ENCODE results near the gene ZNF737.
"Not testable (repeated sequence)": the region's sequence is repeated elsewhere in the genome, so short reads cannot be mapped to it uniquely, and the experiment has no call there.

ZNF737 gene

DNA sequence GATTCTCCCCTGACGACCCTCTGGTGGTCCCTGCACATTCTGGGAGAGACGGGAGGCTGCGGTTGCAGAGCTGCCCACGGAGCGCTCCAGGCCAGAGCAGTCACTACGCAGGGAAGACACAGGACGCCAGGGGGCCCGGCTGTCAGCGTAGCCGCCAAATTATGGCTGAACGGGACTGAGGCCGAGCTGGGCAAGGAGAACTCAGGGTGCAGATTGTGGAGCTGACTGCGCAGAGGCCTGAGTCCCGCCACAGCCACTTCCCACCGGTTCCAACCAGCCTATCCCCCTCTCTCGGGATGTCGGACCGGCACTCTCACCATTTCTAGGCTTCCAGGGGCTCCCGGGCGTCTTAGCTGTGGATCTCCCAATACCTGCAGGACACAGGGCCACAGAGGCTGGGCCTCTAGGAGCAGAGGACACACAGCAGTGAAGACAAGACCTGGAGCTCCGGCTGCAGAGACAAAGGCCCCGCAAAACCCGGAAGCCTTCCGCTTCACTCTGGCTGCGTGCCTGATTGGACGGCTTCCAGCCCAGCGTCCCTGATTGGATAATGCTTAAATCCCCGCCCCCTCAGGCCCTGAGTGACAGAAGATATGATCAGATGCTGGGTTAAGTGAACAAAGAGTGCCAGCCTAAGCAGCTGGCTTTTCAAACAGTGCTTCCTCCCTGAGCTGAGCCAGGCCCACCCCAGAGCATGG lies at the start of gene ZNF737:
Gene ZNF737 (minus strand): TSS at position 461 of the 698 bp plus-strand sequence. CDS start 141 bp downstream, at position 320.
- DNase-seq (ENCODE audit: low read depth), result peak; percentile 94

DNA sequence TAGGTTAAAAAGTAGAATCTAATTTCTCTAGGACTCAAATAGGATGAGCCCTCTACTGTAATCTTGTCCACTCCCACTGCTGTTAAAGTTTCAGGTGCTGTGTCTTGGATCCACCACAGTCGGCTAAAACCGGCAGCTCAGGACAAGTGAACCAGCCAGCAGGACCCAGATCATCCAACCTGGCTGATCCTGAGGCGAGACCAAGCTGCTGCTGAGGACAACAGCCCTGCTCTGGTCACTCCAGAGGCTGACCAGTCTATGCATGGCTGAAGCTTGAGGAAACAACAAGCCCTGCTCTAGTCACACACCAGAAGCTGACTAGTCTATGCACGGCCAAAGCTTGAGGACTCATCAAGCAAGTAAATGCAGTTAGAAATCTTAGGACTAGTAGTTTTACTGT lies 49.4 kb upstream of the ZNF737 start:
- DNase-seq (ENCODE audit: low read depth), result not testable (repeated sequence)

DNA sequence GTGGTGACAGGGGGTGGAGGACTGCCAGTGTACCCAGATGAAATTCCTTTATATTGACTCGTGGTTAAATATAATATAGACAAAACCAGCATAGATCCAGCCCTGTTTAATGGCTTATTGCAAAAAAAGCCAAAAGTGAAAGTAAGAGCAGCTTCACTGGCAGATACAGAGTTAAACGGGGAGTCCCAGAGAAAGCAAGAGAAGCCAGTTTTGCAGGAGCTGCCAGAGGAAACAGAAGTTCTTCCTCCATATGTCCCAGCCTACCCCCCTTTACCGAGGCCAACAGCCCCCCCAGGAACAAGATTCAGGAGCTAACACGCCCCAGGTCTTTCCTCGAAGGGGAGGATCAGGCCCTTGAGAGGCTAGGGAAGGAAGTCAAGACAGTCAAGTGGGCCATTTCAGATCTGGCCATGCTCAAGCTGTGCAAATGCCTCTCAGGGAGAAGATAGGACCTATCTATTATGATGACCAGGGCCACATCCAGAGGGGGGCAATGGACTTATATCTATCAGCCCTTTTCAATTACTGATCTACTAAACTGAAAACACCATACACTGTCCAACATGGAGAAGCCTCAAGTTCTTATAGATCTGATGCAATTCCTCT lies 47.2 kb upstream of the ZNF737 start:
- no peak for DNase-seq (ENCODE audit: low read depth)

DNA sequence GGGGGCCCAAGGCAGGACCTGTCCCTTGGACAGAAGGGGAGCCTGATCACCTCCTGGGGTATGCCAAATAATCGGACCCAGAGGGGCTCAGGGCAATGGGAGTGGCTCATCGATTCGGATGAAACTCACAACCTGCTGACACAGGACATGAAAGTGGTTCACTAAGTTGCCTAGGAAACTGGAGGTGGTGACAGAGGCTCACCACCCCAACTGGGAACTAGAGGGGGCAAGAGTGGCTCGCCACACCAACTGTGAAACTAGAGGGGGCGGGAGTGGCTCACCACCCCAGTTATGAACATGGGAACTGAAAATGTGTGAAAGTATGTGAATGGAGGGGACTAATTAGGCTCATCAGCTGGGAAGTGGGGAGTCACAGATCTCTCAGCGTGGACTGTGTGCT lies 46.3 kb upstream of the ZNF737 start:
- no peak for DNase-seq (ENCODE audit: low read depth)

DNA sequence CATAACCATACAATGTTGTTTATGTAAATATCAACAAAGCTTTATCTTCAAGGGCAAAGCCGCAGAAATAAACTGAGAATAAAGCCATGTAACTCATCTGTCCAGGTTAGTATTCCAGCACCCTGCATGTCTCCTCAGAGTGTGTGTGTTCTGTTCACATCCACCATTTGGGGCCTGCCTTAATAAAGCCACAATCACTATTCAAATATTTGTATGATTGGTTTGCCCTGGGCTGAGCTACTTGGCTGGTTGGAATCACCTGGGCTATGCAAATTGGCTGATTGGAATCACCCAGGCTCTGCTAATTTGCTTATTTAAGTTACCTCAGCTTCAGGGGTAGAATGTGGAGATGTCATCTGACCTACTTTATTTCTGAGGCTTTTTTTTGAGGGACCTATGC lies 42.4 kb upstream of the ZNF737 start:
- no peak for DNase-seq (ENCODE audit: low read depth)

DNA sequence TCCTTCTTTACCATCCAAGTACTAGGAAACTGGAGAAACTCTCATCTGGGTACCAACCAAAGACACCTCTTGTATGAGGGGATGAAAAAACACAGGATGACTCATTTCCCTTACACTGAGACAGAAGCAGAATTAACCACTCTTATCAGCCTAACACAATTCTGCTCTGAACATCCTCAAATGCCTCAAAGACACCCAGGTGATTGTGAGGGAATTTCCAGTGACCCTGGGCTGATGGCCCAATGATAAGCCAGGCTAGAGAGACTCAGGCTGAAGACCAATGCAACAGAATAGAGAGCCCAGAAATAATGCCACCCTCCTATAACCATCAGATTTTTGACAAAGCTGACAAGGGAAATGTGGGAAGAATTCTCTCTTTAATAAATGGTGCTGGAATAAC lies 7.0 kb downstream of the ZNF737 start:
- DNase-seq (ENCODE audit: low read depth), result no peak

DNA sequence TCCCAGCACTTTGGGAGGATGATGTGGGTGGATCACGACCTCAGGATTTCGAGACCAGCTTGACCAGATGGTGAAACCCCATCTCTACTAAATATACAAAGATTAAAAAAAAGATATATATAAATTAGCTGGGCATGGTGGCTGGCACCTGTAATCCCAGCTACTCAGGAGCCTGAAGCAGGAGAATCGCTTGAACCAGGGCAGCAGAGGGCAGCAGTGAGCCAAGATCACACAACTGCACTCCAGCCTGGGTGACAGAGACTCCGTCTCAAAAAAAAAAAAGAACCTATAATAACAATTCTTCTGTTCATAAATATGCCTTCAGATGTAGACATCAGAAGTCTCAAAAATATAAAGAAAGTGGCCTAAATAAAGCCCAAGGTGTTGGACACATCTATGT lies 7.6 kb downstream of the ZNF737 start:
- DNase-seq (ENCODE audit: low read depth), result no peak

DNA sequence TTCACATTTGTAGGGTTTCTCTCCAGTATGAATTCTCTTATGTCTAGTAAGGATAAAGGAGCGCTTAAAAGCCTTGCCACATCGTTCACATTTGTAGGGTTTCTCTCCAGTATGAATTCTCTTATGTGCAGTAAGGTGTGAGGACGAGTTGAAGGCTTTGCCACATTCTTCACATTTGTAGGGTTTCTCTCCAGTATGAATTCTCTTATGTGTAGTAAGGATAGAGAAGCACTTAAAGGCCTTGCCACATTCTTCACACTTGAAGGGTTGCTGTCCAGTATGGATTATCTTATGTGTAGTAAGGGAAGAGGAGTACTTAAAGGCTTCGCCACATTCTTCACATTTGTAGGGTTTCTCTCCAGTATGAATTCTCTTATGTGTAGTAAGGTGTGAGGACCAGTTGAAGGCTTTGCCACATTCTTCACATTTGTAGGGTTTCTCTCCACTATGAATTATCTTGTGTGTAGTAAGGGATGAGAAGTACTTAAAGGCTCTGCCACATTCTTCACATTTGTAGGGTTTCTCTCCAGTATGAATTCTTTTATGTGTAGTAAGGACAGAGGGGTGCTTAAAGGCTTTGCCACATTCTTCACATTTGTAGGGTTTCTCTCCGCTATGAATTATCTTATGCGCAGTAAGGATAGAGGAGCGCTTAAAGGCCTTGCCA lies 20.8 kb downstream of the ZNF737 start:
- not testable (repeated sequence) for DNase-seq (ENCODE audit: low read depth)

DNA sequence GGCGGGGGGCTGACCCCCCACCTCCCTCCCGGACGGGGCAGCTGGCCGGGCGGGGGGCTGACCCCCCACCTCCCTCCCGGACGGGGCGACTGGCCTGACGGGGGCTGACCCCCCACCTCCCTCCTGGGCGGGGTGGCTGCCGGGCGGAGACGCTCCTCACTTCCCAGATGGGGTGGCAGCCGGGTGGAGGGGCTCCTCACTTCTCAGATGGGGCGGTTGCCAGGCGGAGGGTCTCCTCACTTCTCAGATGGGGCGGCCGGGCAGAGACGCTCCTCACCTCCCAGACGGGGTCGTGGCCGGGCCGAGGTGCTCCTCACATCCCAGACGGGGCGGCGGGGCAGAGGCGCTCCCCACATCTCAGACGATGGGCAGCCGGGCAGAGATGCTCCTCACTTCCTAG lies 35.3 kb downstream of the ZNF737 start:
- DNase-seq (ENCODE audit: low read depth), result not testable (repeated sequence)

DNA sequence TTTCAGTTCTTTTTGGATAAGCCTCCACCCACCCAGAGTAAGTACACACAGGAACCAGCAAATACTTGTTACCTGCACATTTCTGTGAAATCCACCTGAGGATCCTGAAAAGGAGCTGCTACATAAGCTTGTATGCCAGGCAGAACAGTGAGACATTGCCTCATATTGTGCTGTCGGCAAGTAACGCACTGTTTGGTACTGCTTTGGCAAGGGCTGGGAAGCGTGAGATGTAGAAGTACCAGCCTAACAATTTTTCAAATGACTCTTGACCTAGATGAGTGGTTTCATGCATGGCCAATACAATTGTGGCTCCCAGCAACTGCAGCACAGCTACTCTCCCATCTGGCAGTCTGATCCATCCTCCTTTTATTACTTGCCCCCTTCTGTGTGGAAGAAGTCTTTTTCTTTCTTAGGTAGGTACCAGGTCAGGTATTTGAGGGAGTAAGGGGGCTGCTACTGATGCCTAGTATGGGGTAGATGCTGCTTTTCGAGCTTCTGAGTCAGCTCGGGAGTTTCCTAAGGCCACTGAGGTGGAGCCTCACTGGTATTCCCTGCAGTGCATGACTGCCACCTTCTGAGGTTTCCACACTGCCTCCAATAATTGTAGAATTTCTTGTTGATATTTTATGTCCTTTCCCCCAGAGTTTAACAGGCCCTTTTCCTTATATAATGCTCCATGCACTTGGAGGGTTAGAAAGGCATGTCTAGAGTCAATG lies 52.2 kb downstream of the ZNF737 start:
- no peak for DNase-seq (ENCODE audit: low read depth)

DNA sequence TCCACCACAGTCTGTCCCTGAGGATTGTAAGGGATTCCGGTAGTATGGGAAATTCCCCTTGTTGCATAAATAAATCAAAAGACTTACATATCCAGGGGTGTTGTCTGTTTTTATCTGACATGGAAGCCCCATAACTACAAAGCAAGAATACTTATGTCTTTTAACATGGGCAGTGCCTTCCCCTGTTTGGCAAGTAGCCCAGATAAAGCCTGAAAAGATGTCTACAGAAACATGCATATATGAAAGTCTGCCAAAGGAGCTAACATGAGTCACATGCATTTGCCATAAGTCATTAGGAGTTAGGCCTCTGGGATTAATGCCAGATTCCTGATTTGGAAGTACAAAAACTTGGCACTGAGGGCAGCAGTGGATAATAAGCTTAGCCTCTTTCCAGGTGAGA lies 62.1 kb downstream of the ZNF737 start:
- DNase-seq (ENCODE audit: low read depth), result peak; percentile 50
